Globus pallidus (tissue), 1 donor: ENCODE measurements around the gene HSBP1.

Experiments
- DNase-seq: peaks from one replicate; pipeline ENCODE4 v3.0.0-alpha.2; 2015; ENCODE audit warnings: low spot score

The HSBP1 gene

DNA sequence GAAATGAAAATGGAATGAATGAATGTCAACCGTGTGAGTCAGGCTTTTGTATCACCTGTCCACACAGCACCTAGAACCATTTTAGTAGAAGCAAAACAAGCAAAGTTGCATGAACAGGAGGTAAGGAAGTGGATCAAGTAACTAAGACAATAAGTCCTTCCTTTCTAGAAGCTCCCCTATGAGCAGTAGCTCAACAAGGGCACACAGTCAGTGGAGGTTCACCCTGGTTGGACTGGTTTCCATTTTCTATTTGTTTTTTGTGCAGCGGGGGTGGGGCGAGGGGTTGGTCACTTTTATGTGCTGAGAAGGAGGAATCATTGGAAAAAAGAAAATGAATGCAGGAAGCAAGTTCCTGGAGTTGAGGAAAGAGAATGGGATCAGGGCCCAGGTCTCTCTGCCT is 4.0 kb upstream of the HSBP1 start:
- DNase-seq: no peak

GRCh38 chr16:83804366-83804765 is 3.4 kb upstream of the HSBP1 start:
- DNase-seq: no peak

DNA sequence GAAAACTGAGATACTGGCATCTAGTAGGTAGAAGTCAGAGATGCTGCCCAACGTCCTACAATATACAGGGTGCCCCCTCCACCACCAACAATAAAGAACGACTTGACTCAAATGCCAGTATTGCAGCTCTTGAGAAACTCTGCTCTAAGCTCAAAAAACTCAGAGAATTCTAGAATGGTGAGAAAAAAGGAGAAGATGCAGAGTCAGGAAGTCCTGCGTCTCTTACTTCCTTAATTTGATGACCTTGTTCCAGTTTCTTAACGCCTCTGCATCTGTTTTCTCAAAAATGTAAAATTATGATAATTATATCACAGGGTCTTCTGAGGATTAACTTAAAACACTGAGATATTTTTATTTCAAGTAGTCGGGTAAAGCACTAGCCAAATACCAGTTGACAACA is 1.7 kb upstream of the HSBP1 start:
- DNase-seq: no peak

- no peak for DNase-seq
These were observed 1.0 kb upstream of the HSBP1 start for GRCh38 chr16:83806731-83807130.

GRCh38 chr16:83807327-83807709 is 460 bp upstream of the HSBP1 start:
- no peak for DNase-seq

- DNase-seq: no peak
These were observed 816 bp downstream of the HSBP1 start for GRCh38 chr16:83808573-83809014.

GRCh38 chr16:83809092-83809491 is 1.3 kb downstream of the HSBP1 start:
- no peak for DNase-seq

DNA sequence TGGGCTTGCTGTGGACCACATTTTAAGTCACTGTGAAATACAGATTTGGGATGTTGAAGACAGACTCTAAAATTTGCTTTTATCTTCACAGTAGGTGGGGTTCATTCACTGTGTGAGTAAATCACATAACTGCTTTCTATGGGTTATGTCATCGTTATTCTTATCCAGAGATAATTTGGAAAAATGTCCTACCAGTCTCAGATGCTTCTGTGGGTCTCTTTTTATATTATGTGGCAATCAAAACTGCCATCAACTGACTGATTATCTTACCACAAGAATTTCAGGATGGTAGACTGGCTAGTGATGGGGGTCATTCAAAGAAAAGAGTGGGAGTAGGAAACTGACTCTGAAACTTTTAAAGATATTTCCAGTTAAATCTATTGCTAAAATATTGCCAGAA is 3.1 kb downstream of the HSBP1 start:
- DNase-seq: no peak

GRCh38 chr16:83813823-83814658 is 6.3 kb downstream of the HSBP1 start:
- DNase-seq: no peak

GRCh38 chr16:83814659-83814985 is 6.8 kb downstream of the HSBP1 start:
- DNase-seq: no peak

DNA sequence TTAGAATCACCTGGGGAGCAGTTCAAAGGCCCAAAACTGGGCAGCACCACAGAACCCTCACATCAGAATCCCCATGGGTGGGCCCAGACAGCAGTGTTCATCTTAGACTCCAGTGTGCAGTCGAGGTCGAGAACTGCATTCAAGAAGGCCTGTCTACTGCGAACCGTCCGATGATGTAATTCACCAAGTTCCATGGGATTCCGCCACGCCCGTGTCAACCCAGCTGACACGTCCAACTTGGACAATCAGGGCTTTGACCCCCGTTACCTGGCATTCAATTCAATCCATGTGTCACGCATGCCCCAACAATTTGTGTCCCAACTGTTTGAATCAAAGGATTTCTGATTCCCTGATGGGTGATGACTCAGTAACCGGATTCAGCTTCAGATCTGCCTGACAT is 9.2 kb downstream of the HSBP1 start:
- no peak for DNase-seq

GRCh38 chr16:83818276-83818675 is 10.5 kb downstream of the HSBP1 start:
- no peak for DNase-seq

GRCh38 chr16:83819361-83819760 is 11.6 kb downstream of the HSBP1 start:
- DNase-seq: no peak

GRCh38 chr16:83826146-83826913 is 18.6 kb downstream of the HSBP1 start:
- DNase-seq: peak; percentile 81

DNA sequence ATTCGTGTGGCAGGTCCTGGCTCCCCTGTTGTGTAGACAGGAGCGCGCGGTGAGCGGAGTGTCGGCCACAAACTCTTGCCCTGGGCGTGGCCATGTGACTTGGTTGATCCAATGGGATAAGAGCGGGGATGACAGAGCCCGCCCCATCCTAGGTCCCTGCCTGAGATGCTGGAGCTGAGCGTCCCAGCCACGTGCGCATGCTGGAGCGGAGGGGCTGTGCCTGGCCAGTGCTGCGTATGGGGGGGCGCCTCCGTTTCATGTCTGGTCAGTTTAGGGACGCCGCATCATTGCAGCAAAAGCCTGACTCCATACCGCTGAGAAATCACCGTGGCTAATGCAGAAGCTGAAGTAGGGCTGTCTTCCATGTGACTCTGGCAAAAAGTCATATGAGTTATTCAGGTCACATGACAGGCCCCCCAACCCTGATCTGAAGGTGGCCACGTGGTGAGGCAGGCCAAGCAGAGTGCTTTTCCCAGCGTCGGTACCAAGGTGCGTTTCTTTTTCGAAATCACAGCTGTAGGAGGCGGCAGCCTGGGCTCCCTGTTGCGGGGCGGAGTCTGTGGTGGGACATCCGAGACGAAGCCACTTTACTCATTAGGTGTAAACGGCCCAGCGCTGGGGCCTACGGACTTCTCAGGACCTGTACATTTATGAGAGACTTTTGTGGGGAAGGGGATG is 22.5 kb downstream of the HSBP1 start:
- DNase-seq: no peak

DNA sequence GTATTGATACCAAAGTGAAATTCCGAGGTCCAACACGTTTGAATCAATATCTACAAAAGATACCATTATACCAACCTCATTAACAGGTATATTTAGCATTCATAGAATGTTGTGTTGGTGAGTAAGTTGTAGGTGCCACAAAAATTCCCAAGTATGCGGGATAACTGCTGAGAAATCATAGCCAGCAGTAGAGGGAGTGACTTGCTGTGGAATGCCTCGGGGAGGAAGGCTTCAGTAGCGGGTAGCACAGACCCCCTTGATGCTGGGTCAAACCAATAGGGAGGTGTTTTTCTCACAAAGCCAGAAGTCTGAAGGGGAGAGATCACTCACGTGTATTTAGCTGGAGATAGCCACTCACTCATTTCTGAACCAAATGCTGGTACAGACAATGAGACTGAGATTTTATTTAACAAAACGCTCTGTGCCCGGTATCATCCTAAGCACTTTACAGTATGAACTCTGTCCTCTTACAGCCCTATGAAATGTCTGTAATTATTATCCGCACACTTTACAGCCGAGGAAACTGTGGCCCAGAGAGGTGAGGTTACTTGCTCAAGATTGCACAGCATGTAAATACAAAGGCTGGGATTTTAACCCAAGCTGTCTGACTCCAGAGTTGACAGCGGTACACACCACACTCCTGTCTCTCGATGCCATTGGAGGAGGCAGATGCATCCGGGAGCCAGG is 23.1 kb downstream of the HSBP1 start:
- DNase-seq: no peak

DNA sequence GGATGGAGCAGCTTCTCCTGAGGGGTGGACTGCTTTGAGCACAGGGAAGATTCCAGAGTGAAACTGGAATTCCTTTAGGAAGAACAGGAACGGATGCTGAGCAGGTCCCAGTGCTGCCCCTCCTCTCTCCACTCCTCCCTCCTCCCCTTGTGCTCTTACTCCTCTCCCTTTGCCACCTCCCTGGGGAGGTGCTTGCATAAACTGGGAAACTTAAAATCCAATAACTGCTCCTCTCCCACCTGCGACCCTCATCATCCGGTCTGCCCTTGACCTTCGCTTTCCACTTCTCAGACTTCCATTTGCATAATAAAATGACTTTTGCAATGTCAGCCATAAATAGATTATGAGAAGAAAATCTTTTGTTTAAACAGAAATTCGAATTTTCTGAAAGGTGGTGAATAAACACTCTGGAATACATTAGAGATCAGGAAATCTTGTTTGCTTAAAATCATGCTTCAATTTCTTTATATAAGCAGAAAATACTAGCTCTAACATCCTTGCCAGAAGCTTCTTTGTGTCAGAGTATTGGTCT is 23.7 kb downstream of the HSBP1 start:
- DNase-seq: no peak

- no peak for DNase-seq
These were observed 26.1 kb downstream of the HSBP1 start for GRCh38 chr16:83833921-83834320.

DNA sequence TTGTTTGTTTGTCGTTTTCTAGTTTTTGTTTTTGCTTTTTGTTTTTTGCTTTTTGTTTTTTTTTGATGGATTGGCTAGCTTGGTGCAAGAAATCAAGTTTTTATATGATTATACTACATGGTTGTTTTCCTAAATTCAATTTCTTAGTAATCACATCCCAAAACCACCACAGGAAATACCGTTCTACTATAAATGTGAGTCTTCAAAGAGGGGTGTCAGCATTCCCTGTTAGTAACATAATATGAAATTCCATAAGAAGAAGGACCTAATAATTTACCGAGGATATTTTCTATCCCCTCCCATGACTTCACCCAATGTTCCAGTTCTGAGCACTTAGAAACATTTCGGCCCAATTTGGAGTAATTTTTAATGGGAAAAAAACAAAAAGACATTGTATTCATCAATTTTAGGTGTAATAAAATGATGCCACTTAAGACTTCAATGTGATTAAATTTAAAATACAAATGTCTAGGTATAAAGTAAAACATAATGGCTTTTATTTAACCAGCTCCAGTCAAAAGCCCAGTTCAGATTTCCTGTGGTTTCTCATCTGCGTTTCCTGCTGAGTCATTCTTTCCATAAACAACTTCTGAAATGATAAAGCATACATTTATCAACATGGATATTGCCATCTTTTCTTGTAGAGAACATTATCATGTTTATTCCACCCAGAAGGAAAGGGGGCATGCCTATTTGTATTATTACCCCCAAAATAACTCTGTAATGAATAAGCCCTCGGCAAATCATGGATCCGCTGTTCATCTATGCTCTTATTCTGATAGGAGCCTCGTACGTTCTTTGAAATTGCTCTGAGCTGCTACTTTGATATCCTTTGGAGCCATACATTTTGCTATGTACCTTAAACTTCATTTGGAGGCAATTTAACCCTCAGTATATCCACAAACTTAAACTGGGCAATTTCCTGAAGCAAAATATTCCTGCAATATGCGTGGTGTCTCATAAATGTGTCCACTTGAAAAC is 28.1 kb downstream of the HSBP1 start:
- DNase-seq: no peak

- no peak for DNase-seq
These were observed 29.8 kb downstream of the HSBP1 start for GRCh38 chr16:83837566-83837965.

DNA sequence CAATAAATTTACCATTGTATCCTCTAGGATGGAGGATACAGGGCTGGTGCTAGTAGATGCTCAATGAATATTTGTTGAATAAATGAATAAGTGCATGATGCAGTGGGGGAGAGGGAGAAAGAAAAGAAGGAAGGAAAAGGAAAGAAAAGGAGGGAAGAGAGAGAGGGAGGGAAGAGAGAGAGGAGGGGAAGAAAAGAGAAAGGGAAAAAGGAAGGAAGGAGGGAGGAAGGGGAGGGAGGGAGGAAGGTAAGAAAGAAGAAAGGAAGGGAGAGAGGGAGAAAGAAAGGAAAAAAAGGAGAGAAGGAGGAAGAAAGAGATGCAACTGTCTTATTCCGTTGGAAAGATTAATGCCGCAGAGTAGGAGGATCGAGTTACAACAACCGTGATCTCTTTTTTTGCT is 30.4 kb downstream of the HSBP1 start:
- no peak for DNase-seq
